IPS-15b (cell line): Measurements from ENCODE around the gene C19orf44.
A peak's percentile ranks its signal among the peaks of the same experiment; 100 is the strongest.
"Not testable (repeated sequence)": the region's sequence is repeated elsewhere in the genome, so short reads cannot be mapped to it uniquely, and the experiment has no call there.

Source experiments
- H3K27me3 ChIP-seq: one replicate; pipeline ENCODE4 v1.6.1; 2013; ENCODE audit warnings: low read length; ENCODE audit not compliant: control insufficient read depth, insufficient read depth
- H3K36me3 ChIP-seq: one replicate; pipeline ENCODE4 v1.6.1; 2013; ENCODE audit warnings: low read length; ENCODE audit not compliant: control insufficient read depth, insufficient read depth
- H3K4me1 ChIP-seq: one replicate; pipeline ENCODE4 v1.6.1; 2013; ENCODE audit warnings: mild to moderate bottlenecking, low read length; ENCODE audit not compliant: control insufficient read depth, insufficient read depth
- H3K4me3 ChIP-seq: one replicate; pipeline ENCODE4 v1.5.1; 2013; ENCODE audit warnings: low read depth, low read length
- H3K9ac ChIP-seq: one replicate; pipeline ENCODE4 v1.6.1; 2013; ENCODE audit warnings: low read depth, mild to moderate bottlenecking, low read length
- H3K9me3 ChIP-seq: one replicate; pipeline ENCODE4 v1.6.1; 2013; ENCODE audit warnings: mild to moderate bottlenecking, low read length; ENCODE audit not compliant: control insufficient read depth, insufficient read depth

The C19orf44 gene

GRCh38 chr19:16530540-16531379 lies 34.6 kb downstream of the C19orf44 start:
- H3K27me3 ChIP-seq, result no peaks in the 10 kb centered on the region
- no peaks in the 10 kb centered on the region for H3K9me3 ChIP-seq
- H3K4me3 ChIP-seq, result no peak overlapping the region
- H3K9ac ChIP-seq, result no peak overlapping the region
- peaks cover 78% of the 10 kb centered on the region for H3K36me3 ChIP-seq
- no peaks in the 10 kb centered on the region for H3K4me1 ChIP-seq

- Histone ChIP-seq H3K4me3 (no peak overlapping the region), H3K36me3 (peaks cover 78% of the 10 kb centered on the region), H3K9me3 (no peaks in the 10 kb centered on the region), H3K9ac (no peak overlapping the region), H3K4me1 (no peaks in the 10 kb centered on the region), H3K27me3 (no peaks in the 10 kb centered on the region)
Measured at GRCh38 chr19:16531380-16531669, 35.1 kb downstream of the C19orf44 start.

GRCh38 chr19:16532440-16533234 lies 36.4 kb downstream of the C19orf44 start:
- Histone ChIP-seq H3K27me3 (no peaks in the 10 kb centered on the region), H3K9me3 (no peaks in the 10 kb centered on the region), H3K9ac (no peak overlapping the region), H3K36me3 (peaks cover 74% of the 10 kb centered on the region), H3K4me3 (no peak overlapping the region), H3K4me1 (no peaks in the 10 kb centered on the region)

- H3K9ac ChIP-seq, result no peak overlapping the region
- H3K9me3 ChIP-seq, result no peaks in the 10 kb centered on the region
- no peaks in the 10 kb centered on the region for H3K4me1 ChIP-seq
- peaks cover 66% of the 10 kb centered on the region for H3K36me3 ChIP-seq
- H3K27me3 ChIP-seq, result no peaks in the 10 kb centered on the region
- H3K4me3 ChIP-seq, result no peak overlapping the region
Measured at GRCh38 chr19:16535381-16535780, 39.2 kb downstream of the C19orf44 start.

DNA sequence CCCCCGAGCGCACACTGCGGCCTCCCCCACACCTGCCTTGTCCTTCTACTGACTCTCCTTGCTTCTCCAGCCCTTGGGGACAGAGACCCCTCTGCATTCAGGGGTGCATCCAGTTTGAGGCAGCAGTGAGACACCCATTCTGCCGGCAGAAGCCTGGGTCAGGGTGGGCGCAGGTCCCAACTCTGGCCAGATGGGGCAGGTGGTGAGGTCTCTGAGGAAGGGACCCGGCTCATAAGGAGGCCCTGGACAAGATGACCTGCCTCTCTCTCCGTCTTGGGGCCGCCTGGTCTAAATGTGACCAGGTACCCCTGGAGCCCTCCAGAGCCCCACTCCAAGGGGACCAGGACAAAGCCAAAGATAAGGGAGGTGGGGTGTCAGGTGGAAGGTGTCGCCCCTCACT lies 39.9 kb downstream of the C19orf44 start:
- no peak overlapping the region for H3K9ac ChIP-seq
- peaks cover 58% of the 10 kb centered on the region for H3K36me3 ChIP-seq

DNA sequence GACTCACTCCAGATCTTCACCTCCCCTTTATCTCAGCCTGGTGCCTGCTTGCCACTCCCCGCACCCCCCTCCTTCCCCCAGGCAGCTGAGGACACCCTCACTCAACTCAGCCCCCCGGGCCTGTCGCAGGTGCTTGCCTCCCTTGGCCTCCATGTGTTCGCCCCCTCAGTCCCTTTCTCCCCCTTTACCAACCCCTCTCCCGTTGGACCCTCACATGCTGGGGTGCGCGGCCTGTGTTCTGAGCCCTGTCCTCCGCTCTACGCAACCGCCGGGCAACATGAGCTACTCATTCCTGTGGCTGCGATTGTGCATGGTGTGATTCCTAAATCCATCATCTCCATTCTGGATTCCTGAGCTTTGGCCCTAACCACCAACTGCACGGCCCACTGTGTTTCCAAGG lies 40.9 kb downstream of the C19orf44 start:
- Histone ChIP-seq H3K4me3 (no peak overlapping the region), H3K4me1 (no peaks in the 10 kb centered on the region), H3K27me3 (no peaks in the 10 kb centered on the region), H3K9me3 (no peaks in the 10 kb centered on the region), H3K36me3 (peaks cover 49% of the 10 kb centered on the region), H3K9ac (no peak overlapping the region)

More for the DNA sequence above, 39.9 kb downstream of the C19orf44 start:
- Histone ChIP-seq H3K4me1 (no peaks in the 10 kb centered on the region), H3K9me3 (no peaks in the 10 kb centered on the region), H3K27me3 (no peaks in the 10 kb centered on the region), H3K4me3 (no peak overlapping the region)

DNA sequence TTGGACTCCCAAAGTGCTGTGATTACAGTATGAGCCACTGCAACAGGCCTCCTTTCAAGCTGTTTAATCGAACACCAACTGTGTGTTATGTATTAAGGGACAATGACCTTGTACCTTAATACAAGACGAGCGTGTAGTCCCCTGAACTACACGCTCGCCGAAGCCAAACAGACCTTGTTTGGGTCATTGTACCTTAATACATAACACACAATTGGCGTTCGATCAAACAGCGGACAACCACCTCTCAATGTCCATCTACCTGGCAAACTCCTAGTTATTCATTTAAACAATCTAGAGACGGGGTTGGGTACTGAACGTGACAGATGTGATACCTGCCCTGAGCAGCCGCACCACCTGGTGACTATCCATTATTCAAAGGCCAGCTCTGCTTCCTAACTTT lies 44.8 kb downstream of the C19orf44 start:
- no peaks in the 10 kb centered on the region for H3K4me1 ChIP-seq
- H3K36me3 ChIP-seq, result peaks cover 20% of the 10 kb centered on the region

GRCh38 chr19:16541526-16542044 lies 45.4 kb downstream of the C19orf44 start:
- Histone ChIP-seq H3K27me3 (no peaks in the 10 kb centered on the region), H3K4me3 (peak overlapping the region; percentile 85), H3K4me1 (no peaks in the 10 kb centered on the region), H3K9ac (peak overlapping the region; percentile 94), H3K9me3 (no peaks in the 10 kb centered on the region), H3K36me3 (peaks cover 15% of the 10 kb centered on the region)

More for the DNA sequence above, 44.8 kb downstream of the C19orf44 start:
- Histone ChIP-seq H3K27me3 (no peaks in the 10 kb centered on the region), H3K4me3 (peak overlapping the region; percentile 85), H3K9me3 (no peaks in the 10 kb centered on the region), H3K9ac (no peak overlapping the region)

DNA sequence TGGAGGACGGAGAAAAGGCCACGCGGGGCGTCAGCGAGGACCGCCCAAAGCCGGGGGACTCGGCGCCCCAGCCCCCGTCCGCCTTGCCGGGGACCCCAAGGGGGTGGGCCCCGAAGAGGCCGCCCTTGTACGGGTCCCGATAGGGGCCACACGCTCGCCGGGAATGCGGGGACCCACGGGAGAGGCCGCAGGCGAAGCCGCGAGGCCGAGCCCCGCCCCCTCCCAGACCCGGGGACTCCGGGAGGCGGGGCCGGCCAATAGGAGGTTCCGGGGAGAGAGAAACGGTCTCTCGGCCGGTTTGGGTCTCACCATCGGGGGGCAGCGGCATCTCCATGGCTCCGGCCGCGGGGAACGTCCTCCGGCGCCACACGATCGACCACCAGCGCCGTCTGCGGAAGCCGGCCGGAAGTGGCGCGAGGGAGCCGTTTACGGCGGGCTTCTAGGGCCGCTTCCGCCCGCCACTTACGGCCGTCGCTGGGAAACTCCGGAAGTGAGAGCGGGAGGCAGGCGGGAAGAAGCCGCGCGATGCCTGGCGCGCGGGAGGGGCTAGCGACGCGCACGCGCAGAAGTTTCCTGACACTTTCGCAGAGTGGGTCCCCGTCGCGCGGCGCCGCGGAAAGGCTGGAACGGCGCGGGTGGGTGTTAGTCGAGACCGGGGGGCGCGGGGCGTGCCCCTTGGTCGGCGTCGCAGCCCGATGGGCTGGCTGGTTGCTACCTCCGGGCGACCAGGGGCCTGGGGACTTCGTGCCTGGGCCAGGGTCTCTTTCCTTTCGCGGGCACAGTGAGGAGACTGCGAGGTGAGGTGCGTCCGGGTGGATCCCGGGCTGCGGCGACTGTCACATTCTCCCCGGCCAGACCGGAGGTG lies 46.1 kb downstream of the C19orf44 start, which contains the start of gene CHERP:
CHERP (minus strand) TSS at position 393 of the 865 bp plus-strand sequence; CDS start at position 334, 59 bp downstream.
- H3K4me3 ChIP-seq, result peak within 1 kb of the TSS; percentile 97
- H3K36me3 ChIP-seq, result peaks cover 15% of the 10 kb centered on the region
- H3K4me1 ChIP-seq, result no peaks in the 10 kb centered on the region
- peak within 1 kb of the TSS; percentile 94 for H3K9ac ChIP-seq
- no peaks in the 10 kb centered on the region for H3K9me3 ChIP-seq
- no peaks in the 10 kb centered on the region for H3K27me3 ChIP-seq

DNA sequence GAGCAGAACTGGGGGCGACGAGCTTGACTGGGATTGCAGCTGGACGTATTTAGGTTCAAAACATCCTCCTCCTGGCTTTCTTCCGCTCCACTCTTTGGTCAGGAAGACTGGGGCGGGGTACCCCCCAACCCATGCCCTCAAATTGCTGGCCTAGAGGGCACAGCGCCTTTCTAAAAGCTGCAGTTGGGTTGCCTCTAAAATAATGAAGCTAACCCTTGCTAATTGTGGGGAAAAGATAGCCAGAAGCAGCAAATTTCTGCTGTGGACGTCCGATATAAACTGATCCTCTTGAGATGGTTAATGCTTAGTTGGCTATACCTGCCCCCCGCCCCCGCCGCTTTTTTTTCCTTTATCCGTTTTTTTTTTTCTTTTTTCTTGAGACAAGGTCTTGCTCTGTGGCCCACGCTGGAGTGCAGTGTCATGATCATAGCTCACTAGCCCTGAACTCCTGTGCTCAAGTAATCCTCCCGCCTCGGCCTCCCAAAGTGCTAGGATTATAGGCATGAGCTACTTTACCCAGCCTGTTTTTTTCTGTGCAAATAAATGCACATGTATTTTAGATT lies 46.8 kb downstream of the C19orf44 start:
- no peaks in the 10 kb centered on the region for H3K4me1 ChIP-seq
- H3K4me3 ChIP-seq, result peak overlapping the region; percentile 97
- no peaks in the 10 kb centered on the region for H3K9me3 ChIP-seq
- peaks cover 7% of the 10 kb centered on the region for H3K36me3 ChIP-seq
- H3K27me3 ChIP-seq, result no peaks in the 10 kb centered on the region
- H3K9ac ChIP-seq, result peak overlapping the region; percentile 94

DNA sequence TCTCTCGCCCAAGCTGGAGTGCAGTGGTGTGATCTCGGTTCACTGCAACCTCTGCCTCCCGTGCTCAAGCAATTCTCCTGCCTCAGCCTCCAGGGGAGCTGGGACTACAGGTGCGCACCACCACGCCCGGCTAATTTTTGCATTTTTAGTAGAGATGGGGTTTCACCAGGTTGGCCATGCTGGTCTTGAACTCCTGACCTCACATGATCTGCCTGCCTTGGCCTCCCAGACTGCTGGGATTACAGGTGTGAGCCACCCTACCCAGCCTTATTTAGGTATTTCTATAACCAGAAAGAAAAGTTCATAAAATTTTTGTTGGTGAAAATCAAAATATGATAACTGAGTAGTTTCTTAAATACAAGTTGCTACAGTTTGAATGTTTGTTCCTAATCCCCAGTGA lies 47.5 kb downstream of the C19orf44 start:
- not testable (repeated sequence) for H3K9me3 ChIP-seq, H3K9ac ChIP-seq, H3K27me3 ChIP-seq, H3K4me1 ChIP-seq, H3K36me3 ChIP-seq
- H3K4me3 ChIP-seq, result peak overlapping the region; percentile 97
